ENCODE measurements around the gene NCOA1.
A peak's percentile ranks its signal among the peaks of the same experiment; 100 is the strongest.
"Not testable (repeated sequence)": the region's sequence is repeated elsewhere in the genome, so short reads cannot be mapped to it uniquely, and the experiment has no call there.

NCOA1 gene

GRCh38 chr2:24466871-24467870 is 23.9 kb upstream of the NCOA1 start:
- H4K8ac ChIP-seq (ENCODE audit: low read depth, low read length): no peak overlapping the region
- no peak overlapping the region for H3K14ac ChIP-seq (ENCODE audit: low read length)
- H2BK15ac ChIP-seq (ENCODE audit: low read length): no peak overlapping the region
- no peak overlapping the region for H2BK120ac ChIP-seq (ENCODE audit: low read depth, low read length)
- H3K9ac ChIP-seq (ENCODE audit: low read depth, low read length, poor library complexity): no peak overlapping the region
- H3K18ac ChIP-seq (ENCODE audit: low read length): no peak overlapping the region
- no peaks in the 10 kb centered on the region for H3K27me3 ChIP-seq (ENCODE audit: control insufficient read depth in 3 of 3, insufficient read depth in 3 of 3, low read depth in 1 of 3, low read length in 3 of 3)
- no peak overlapping the region for H2AK5ac ChIP-seq (ENCODE audit: low read depth, low read length)
- H2BK12ac ChIP-seq (ENCODE audit: low read length): no peak overlapping the region
- H3K4me1 ChIP-seq (ENCODE audit: control insufficient read depth in 2 of 2, insufficient read depth in 1 of 2, low read depth in 1 of 2, low read length in 2 of 2): peaks cover 0 to 3% of the 10 kb centered on the region in 2 donors
- H3K27ac ChIP-seq (replicated peaks; ENCODE audit: low read length): no peak overlapping the region
- no peak overlapping the region for H3K23ac ChIP-seq (ENCODE audit: low read depth, low read length, poor library complexity)
- DNase-seq (ENCODE audit: low spot score): no peak
- H3K4ac ChIP-seq (ENCODE audit: low read length): no peak overlapping the region
- no peaks in the 10 kb centered on the region for H3K36me3 ChIP-seq (replicated peaks in 1 of 2; ENCODE audit: control insufficient read depth in 2 of 2, insufficient read depth in 2 of 2, low read length in 2 of 2)
- no peak overlapping the region for H4K91ac ChIP-seq (ENCODE audit: low read depth, low read length, poor library complexity)
- H3K9me3 ChIP-seq (replicated peaks in 1 of 2; ENCODE audit: control insufficient read depth in 2 of 2, insufficient read depth in 1 of 2, low read depth in 1 of 2, low read length in 2 of 2): peaks cover 0 to 1% of the 10 kb centered on the region in 2 donors
- no CpG with 5 or more reads among the region's 7 CpGs for WGBS, 2 donors (ENCODE audit: extremely low coverage in 2 of 2, insufficient read length in 2 of 2, insufficient replicate concordance in 1 of 2)
- no peak overlapping the region for H3K4me3 ChIP-seq (ENCODE audit: low read length in 2 of 2)
- H3K79me1 ChIP-seq (ENCODE audit: low read depth, low read length): no peaks in the 10 kb centered on the region
- H3K4me2 ChIP-seq (ENCODE audit: insufficient read depth, low read length, poor library complexity, severe bottlenecking): no peak overlapping the region
- H2BK5ac ChIP-seq (ENCODE audit: low read length): no peak overlapping the region
- peak overlapping the region; percentile 73 for H2AFZ ChIP-seq (ENCODE audit: low read length)

GRCh38 chr2:24468453-24468852 is 22.6 kb upstream of the NCOA1 start:
- H3K27me3 ChIP-seq (ENCODE audit: control insufficient read depth in 3 of 3, insufficient read depth in 3 of 3, low read depth in 1 of 3, low read length in 3 of 3); H3K79me1 ChIP-seq (ENCODE audit: low read depth, low read length); H3K4me2 ChIP-seq (ENCODE audit: insufficient read depth, low read length, poor library complexity, severe bottlenecking); H2AFZ ChIP-seq (ENCODE audit: low read length); H2BK5ac ChIP-seq (ENCODE audit: low read length); H3K14ac ChIP-seq (ENCODE audit: low read length); H3K9ac ChIP-seq (ENCODE audit: low read depth, low read length, poor library complexity); H3K4ac ChIP-seq (ENCODE audit: low read length); H4K91ac ChIP-seq (ENCODE audit: low read depth, low read length, poor library complexity); DNase-seq (ENCODE audit: low spot score); H3K27ac ChIP-seq (replicated peaks; ENCODE audit: low read length); H3K4me3 ChIP-seq (ENCODE audit: low read length in 2 of 2); H4K8ac ChIP-seq (ENCODE audit: low read depth, low read length); H2BK12ac ChIP-seq (ENCODE audit: low read length); H3K36me3 ChIP-seq (replicated peaks in 1 of 2; ENCODE audit: control insufficient read depth in 2 of 2, insufficient read depth in 2 of 2, low read length in 2 of 2); H3K9me3 ChIP-seq (replicated peaks in 1 of 2; ENCODE audit: control insufficient read depth in 2 of 2, insufficient read depth in 1 of 2, low read depth in 1 of 2, low read length in 2 of 2); H3K18ac ChIP-seq (ENCODE audit: low read length); H3K23ac ChIP-seq (ENCODE audit: low read depth, low read length, poor library complexity); H2BK120ac ChIP-seq (ENCODE audit: low read depth, low read length); H3K4me1 ChIP-seq (ENCODE audit: control insufficient read depth in 2 of 2, insufficient read depth in 1 of 2, low read depth in 1 of 2, low read length in 2 of 2); H2BK15ac ChIP-seq (ENCODE audit: low read length); H2AK5ac ChIP-seq (ENCODE audit: low read depth, low read length): not testable (repeated sequence)
- WGBS, 2 donors (ENCODE audit: extremely low coverage in 2 of 2, insufficient read length in 2 of 2, insufficient replicate concordance in 1 of 2): no CpG with 5 or more reads among the region's 1 CpG

GRCh38 chr2:24469148-24469650 is 21.9 kb upstream of the NCOA1 start:
- no peak overlapping the region for H3K9ac ChIP-seq (ENCODE audit: low read depth, low read length, poor library complexity)
- H3K4me2 ChIP-seq (ENCODE audit: insufficient read depth, low read length, poor library complexity, severe bottlenecking): no peak overlapping the region
- H3K23ac ChIP-seq (ENCODE audit: low read depth, low read length, poor library complexity): no peak overlapping the region
- peaks cover 0 to 1% of the 10 kb centered on the region in 2 donors for H3K9me3 ChIP-seq (replicated peaks in 1 of 2; ENCODE audit: control insufficient read depth in 2 of 2, insufficient read depth in 1 of 2, low read depth in 1 of 2, low read length in 2 of 2)
- H2BK5ac ChIP-seq (ENCODE audit: low read length): no peak overlapping the region
- no peak overlapping the region for H3K27ac ChIP-seq (replicated peaks; ENCODE audit: low read length)
- H3K4me3 ChIP-seq (ENCODE audit: low read length in 2 of 2): no peak overlapping the region
- no peak overlapping the region for H4K91ac ChIP-seq (ENCODE audit: low read depth, low read length, poor library complexity)
- H3K36me3 ChIP-seq (replicated peaks in 1 of 2; ENCODE audit: control insufficient read depth in 2 of 2, insufficient read depth in 2 of 2, low read length in 2 of 2): no peaks in the 10 kb centered on the region
- no peaks in the 10 kb centered on the region for H3K79me1 ChIP-seq (ENCODE audit: low read depth, low read length)
- no peak overlapping the region for H2BK15ac ChIP-seq (ENCODE audit: low read length)
- peaks cover 0 to 3% of the 10 kb centered on the region in 2 donors for H3K4me1 ChIP-seq (ENCODE audit: control insufficient read depth in 2 of 2, insufficient read depth in 1 of 2, low read depth in 1 of 2, low read length in 2 of 2)
- no peak overlapping the region for H3K18ac ChIP-seq (ENCODE audit: low read length)
- H2BK12ac ChIP-seq (ENCODE audit: low read length): no peak overlapping the region
- 100% methylated on average over 1 of the region's 2 CpGs; no CpG with 5 or more reads in 1 of the 2 donors for WGBS, 2 donors (ENCODE audit: extremely low coverage in 2 of 2, insufficient read length in 2 of 2, insufficient replicate concordance in 1 of 2)
- H3K14ac ChIP-seq (ENCODE audit: low read length): no peak overlapping the region
- no peak overlapping the region for H4K8ac ChIP-seq (ENCODE audit: low read depth, low read length)
- no peak for DNase-seq (ENCODE audit: low spot score)
- no peak overlapping the region for H2AK5ac ChIP-seq (ENCODE audit: low read depth, low read length)
- no peak overlapping the region for H2AFZ ChIP-seq (ENCODE audit: low read length)
- H3K4ac ChIP-seq (ENCODE audit: low read length): no peak overlapping the region
- no peaks in the 10 kb centered on the region for H3K27me3 ChIP-seq (ENCODE audit: control insufficient read depth in 3 of 3, insufficient read depth in 3 of 3, low read depth in 1 of 3, low read length in 3 of 3)
- H2BK120ac ChIP-seq (ENCODE audit: low read depth, low read length): no peak overlapping the region

GRCh38 chr2:24471662-24472061 is 19.4 kb upstream of the NCOA1 start:
- H3K23ac ChIP-seq (ENCODE audit: low read depth, low read length, poor library complexity): no peak overlapping the region
- no peak overlapping the region for H3K4me2 ChIP-seq (ENCODE audit: insufficient read depth, low read length, poor library complexity, severe bottlenecking)
- no peak overlapping the region for H4K91ac ChIP-seq (ENCODE audit: low read depth, low read length, poor library complexity)
- H3K36me3 ChIP-seq (replicated peaks in 1 of 2; ENCODE audit: control insufficient read depth in 2 of 2, insufficient read depth in 2 of 2, low read length in 2 of 2): no peaks in the 10 kb centered on the region
- H2BK5ac ChIP-seq (ENCODE audit: low read length): no peak overlapping the region
- no peak overlapping the region for H4K8ac ChIP-seq (ENCODE audit: low read depth, low read length)
- H2AK5ac ChIP-seq (ENCODE audit: low read depth, low read length): no peak overlapping the region
- DNase-seq (ENCODE audit: low spot score): no peak
- peaks cover 0 to 1% of the 10 kb centered on the region in 2 donors for H3K9me3 ChIP-seq (replicated peaks in 1 of 2; ENCODE audit: control insufficient read depth in 2 of 2, insufficient read depth in 1 of 2, low read depth in 1 of 2, low read length in 2 of 2)
- H3K18ac ChIP-seq (ENCODE audit: low read length): no peak overlapping the region
- peaks cover 0 to 3% of the 10 kb centered on the region in 2 donors for H3K4me1 ChIP-seq (ENCODE audit: control insufficient read depth in 2 of 2, insufficient read depth in 1 of 2, low read depth in 1 of 2, low read length in 2 of 2)
- no peak overlapping the region for H2BK15ac ChIP-seq (ENCODE audit: low read length)
- no peaks in the 10 kb centered on the region for H3K27me3 ChIP-seq (ENCODE audit: control insufficient read depth in 3 of 3, insufficient read depth in 3 of 3, low read depth in 1 of 3, low read length in 3 of 3)
- no CpG with 5 or more reads among the region's 5 CpGs for WGBS, 2 donors (ENCODE audit: extremely low coverage in 2 of 2, insufficient read length in 2 of 2, insufficient replicate concordance in 1 of 2)
- H3K4ac ChIP-seq (ENCODE audit: low read length): no peak overlapping the region
- no peak overlapping the region for H3K14ac ChIP-seq (ENCODE audit: low read length)
- H2AFZ ChIP-seq (ENCODE audit: low read length): no peak overlapping the region
- H2BK12ac ChIP-seq (ENCODE audit: low read length): no peak overlapping the region
- no peak overlapping the region for H3K9ac ChIP-seq (ENCODE audit: low read depth, low read length, poor library complexity)
- H3K4me3 ChIP-seq (ENCODE audit: low read length in 2 of 2): no peak overlapping the region
- no peak overlapping the region for H2BK120ac ChIP-seq (ENCODE audit: low read depth, low read length)
- H3K79me1 ChIP-seq (ENCODE audit: low read depth, low read length): no peaks in the 10 kb centered on the region
- no peak overlapping the region for H3K27ac ChIP-seq (replicated peaks; ENCODE audit: low read length)
